GM19025 (cell line): Measurements from ENCODE around the gene GTF2F2.
"Not testable (repeated sequence)": the region's sequence is repeated elsewhere in the genome, so short reads cannot be mapped to it uniquely, and the experiment has no call there.

ENCODE experiments used
- ATAC-seq: cut with Tn5 transposase; IDR thresholded peaks from one replicate; pipeline ENCODE4 v1.9.1; 2021; ENCODE audit warnings: mild to moderate bottlenecking, low read depth, moderate library complexity; ENCODE audit not compliant: unreplicated experiment

The GTF2F2 gene

GRCh38 chr13:45297456-45298205 is 177.3 kb downstream of the GTF2F2 start:
- ATAC-seq: no peak

GRCh38 chr13:45298206-45298505 is 177.8 kb downstream of the GTF2F2 start:
- no peak for ATAC-seq

- not testable (repeated sequence) for ATAC-seq
These were observed 178.2 kb downstream of the GTF2F2 start for GRCh38 chr13:45298550-45298949.

- no peak for ATAC-seq
These were observed 178.9 kb downstream of the GTF2F2 start for GRCh38 chr13:45299194-45299593.

- ATAC-seq: no peak
These were observed 180.1 kb downstream of the GTF2F2 start for GRCh38 chr13:45300190-45300985.

GRCh38 chr13:45301263-45301662 is 181.0 kb downstream of the GTF2F2 start:
- ATAC-seq: no peak

- no peak for ATAC-seq
These were observed 182.2 kb downstream of the GTF2F2 start for GRCh38 chr13:45302507-45302906.

- ATAC-seq: no peak
These were observed 182.7 kb downstream of the GTF2F2 start for GRCh38 chr13:45303026-45303425.

GRCh38 chr13:45303866-45304265 is 183.6 kb downstream of the GTF2F2 start:
- no peak for ATAC-seq

- ATAC-seq: no peak
These were observed 184.8 kb downstream of the GTF2F2 start for GRCh38 chr13:45305079-45305478.

- ATAC-seq: no peak
These were observed 186.7 kb downstream of the GTF2F2 start for GRCh38 chr13:45306966-45307365.

- ATAC-seq: no peak
These were observed 190.2 kb downstream of the GTF2F2 start for GRCh38 chr13:45310341-45311131.

- ATAC-seq: no peak
These were observed 194.5 kb downstream of the GTF2F2 start for GRCh38 chr13:45314822-45315221.

- no peak for ATAC-seq
These were observed 195.3 kb downstream of the GTF2F2 start for GRCh38 chr13:45315520-45316167.

- ATAC-seq: no peak
These were observed 196.0 kb downstream of the GTF2F2 start for GRCh38 chr13:45316338-45316737.

GRCh38 chr13:45316996-45317395 is 196.7 kb downstream of the GTF2F2 start:
- no peak for ATAC-seq

GRCh38 chr13:45320876-45321629 is 200.7 kb downstream of the GTF2F2 start:
- no peak for ATAC-seq

GRCh38 chr13:45325806-45326205 is 205.5 kb downstream of the GTF2F2 start:
- ATAC-seq: no peak

GRCh38 chr13:45327253-45327955 is 207.1 kb downstream of the GTF2F2 start:
- ATAC-seq: no peak
